AG08396 (cell line): ENCODE data around the gene KRTAP19-7.

Experiments used
- DNase-seq: peaks from one replicate; pipeline ENCODE4 v3.0.0; 2012; ENCODE audit warnings: low spot score, mixed read lengths

The KRTAP19-7 gene, protein sequence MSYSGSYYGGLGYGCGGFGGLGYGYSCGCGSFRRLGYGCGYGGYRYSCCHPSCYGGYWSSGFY

DNA sequence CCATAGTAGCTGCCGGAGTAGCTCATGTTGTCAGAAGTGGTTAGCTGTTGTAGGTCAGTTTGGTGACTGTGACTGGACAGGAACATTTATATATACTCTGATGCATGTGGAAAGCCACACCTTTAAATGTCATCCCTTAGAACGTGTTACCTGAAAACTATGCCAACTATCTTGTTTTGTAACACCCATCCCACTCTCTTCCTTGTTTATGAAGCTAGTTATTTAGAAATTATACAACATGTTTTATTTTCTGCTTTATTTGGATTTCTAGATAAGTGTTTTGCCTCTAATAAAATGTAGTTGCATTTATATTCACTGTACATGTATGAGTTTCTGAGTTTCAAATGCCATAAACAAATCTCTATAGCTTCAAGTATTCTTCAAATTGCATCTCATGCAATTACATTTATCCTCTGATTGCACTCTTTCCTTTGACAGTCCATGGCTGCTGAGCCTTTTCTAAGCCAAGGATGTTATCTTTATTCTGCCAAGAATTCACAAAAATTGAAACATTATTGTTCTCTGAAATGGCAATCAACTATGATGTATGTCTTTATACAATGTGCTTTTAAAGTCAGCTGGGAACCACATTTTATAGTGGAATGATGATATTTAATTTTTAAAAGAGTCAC lies at the start of gene KRTAP19-7:
TSS of gene KRTAP19-7 (minus strand) at position 51 of the 632 bp plus-strand sequence. CDS start at position 26, 25 bp downstream.
- DNase-seq = no peak

DNA sequence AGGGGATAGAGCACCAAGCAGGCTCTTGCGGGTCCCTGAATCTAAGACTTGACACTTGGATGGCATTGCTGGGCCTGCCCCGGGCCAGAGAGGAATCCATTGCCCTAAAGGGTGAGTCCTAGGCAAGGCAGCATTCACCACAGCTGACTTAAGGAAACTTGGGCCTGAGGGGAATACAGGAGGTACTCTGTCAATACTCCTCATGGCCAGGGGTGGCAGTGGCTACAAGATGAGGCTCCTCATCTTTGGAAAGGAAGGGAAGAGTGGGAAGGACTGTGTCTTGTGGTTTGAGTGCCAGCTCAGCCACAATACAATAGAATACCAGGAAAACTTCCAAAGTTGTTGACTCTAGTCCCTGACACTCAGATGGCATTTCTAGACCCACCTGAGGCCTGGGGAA lies 44.9 kb upstream of the KRTAP19-7 start:
- no peak for DNase-seq

- DNase-seq = no peak
These were observed 39.7 kb upstream of the KRTAP19-7 start, which contains the start of gene KRTAP22-1 for GRCh38 chr21:30600787-30601186. Gene KRTAP22-1, plus strand, starts transcription at chr21:30601087.

GRCh38 chr21:30598802-30599201 lies 37.7 kb upstream of the KRTAP19-7 start, which contains the start of gene KRTAP6-2:
Gene KRTAP6-2, minus strand, starts transcription at chr21:30598902. Its CDS starts 28 bp downstream, at chr21:30598874.
- no peak for DNase-seq

- no peak for DNase-seq
These were observed 31.0 kb upstream of the KRTAP19-7 start, which contains the start of gene KRTAP6-3 for GRCh38 chr21:30592140-30592539. Gene KRTAP6-3, plus strand, starts transcription at chr21:30592440. Its CDS starts 6 bp downstream, at chr21:30592446.

GRCh38 chr21:30590297-30590696 lies 29.2 kb upstream of the KRTAP19-7 start, which contains the start of gene KRTAP22-2:
Gene KRTAP22-2, minus strand, starts transcription at chr21:30590397.
- DNase-seq = no peak

DNA sequence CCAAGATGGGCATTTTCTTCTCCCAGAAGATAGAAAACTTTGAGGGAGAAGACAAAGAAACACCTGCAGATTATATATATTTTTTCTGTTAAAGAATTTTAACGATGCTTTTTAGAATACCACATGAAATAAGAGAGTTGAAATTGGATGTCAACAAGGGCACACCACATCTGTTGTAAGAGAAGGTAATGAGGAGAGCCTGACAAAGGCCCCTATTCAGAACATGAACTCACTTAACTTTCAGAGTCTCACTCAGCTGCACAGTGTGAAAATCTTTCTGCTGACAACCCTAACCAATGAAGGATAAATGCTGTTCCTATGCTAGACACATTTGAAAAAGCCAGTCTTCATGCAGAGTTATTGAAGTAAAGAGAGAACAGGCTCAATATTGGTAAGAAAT lies 21.8 kb upstream of the KRTAP19-7 start:
- DNase-seq = no peak

DNA sequence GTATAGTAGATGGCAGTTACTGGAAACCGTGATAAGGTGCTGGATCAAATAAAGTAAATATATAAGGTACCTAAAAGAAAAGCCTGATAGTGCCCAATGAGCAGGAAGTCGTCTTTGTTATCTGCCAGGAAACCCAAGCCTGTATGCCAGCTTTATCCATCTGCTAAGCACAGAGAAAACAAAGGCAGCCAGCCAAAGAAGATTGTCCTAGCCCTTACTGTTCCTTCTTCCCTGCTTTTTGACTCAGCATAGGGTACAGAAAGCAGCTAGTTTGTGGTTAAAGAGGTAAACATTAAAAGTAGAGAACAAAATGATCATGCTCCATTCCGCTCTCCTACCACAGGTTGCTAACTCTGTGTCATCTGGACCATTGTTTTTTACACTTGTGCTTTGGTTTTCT lies 19.0 kb upstream of the KRTAP19-7 start:
- no peak for DNase-seq

GRCh38 chr21:30579346-30579745 lies 18.2 kb upstream of the KRTAP19-7 start:
- DNase-seq = no peak

DNA sequence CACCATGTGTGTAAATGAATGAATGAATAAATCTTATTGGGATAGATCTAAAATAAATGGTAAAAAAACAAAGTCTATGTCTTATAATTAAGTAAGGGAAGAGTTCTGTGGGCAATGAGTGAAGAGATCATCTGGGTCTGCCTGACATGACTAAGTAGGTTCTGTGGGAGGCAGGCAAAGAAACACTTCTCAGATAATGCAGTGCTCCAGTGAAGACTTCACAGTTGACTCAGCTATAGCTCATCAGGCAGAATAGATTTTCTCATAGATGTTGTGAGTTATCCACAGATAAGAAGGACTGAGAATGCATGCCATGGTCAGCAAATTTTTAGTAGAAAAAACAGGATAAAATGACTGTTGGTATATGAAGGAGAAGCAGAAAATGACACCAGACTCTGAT lies 16.7 kb upstream of the KRTAP19-7 start:
- no peak for DNase-seq

DNA sequence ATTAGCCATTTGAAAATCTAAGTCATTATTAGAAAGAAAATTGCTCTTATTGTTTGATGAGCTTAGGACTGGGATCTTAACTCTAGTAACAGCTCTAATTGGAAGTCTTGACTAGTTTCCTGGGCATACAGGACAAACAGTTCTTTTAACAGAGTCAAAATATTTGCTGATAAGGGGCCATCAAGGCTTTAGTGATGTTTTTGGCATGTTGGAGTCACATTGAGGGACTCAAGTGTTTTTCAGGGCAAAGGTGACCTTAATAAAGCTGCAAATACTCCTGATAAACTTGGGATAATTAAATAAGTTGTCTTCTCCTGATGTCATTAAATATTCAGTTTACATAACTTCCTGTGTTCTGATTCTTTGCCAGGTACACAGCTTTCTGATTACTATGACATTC lies 6.5 kb upstream of the KRTAP19-7 start:
- DNase-seq = no peak

GRCh38 chr21:30563630-30564029 lies 2.5 kb upstream of the KRTAP19-7 start:
- no peak for DNase-seq

GRCh38 chr21:30563072-30563471 lies 2.0 kb upstream of the KRTAP19-7 start:
- DNase-seq = no peak

DNA sequence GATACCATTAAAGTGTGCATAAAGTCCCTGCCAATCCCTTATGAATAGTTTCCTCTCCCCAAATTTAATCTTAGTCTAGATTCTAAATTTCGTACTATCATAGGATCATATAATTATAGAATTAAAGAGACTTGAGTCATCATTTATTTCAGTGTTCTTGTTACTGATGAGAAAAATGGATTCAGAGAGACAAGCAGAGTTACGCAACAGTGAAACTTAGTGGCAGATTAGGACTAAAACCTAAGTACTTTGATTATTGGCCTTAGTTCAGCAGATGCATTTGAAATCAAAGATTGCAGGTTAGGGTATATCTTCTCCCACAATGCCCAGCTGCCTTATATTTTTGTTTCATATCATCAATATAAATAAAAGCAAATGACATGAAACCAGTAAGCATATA lies 843 bp upstream of the KRTAP19-7 start:
- no peak for DNase-seq

- DNase-seq = no peak
These were observed 6.0 kb downstream of the KRTAP19-7 start for GRCh38 chr21:30555095-30555494.

GRCh38 chr21:30552782-30553181 lies 8.3 kb downstream of the KRTAP19-7 start:
- DNase-seq = no peak

DNA sequence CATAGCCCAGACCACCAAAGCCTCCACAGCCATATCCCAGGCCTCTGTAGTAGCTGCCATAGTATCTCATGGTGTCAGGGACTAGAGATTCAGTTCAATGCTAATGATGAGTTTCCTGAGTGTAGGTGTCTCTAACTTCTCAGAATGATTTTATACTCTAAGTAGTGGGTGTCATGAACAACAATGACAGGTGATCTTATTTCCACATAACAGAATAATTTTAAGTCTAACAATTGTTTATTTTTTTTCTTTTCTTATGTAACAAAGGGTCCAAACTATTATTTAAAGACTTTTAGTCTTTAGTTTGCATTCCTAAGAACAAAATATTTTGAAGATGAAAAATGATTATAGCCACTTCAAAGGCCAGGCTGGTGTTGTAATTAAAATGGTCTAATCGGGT lies 19.4 kb downstream of the KRTAP19-7 start, which contains the start of gene KRTAP19-6:
TSS of gene KRTAP19-6 (minus strand) at position 101 of the 400 bp plus-strand sequence. CDS start at position 70, 31 bp downstream.
- DNase-seq = no peak

DNA sequence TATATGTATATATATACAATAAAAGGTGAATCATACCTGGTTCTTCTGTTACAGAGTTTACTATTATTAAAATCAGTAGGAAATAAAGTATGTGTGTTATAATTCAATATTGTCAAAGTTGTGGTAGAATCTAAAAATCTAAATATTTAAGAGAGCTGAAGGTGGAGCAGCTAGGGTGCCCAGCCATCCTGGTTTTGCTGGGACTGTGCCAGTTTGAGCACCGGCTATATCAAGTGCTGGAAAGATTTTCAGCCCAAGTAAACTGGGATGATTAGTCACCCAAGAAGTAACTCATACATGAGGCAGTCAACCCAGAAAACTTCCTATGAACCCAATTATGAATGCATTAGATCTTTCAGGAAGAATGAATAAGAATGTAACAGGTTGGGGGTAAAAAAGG lies 42.2 kb downstream of the KRTAP19-7 start:
- no peak for DNase-seq

- DNase-seq = no peak
These were observed 45.4 kb downstream of the KRTAP19-7 start for GRCh38 chr21:30515681-30516080.
